Adrenal gland (tissue), 12 donors: Measurements from ENCODE around the gene COL5A1. TPM values are rescaled to one million over a fixed set of nuclear protein-coding genes. Genes with fewer than 3 reads are reported as not detected.

Experiments used
- DNase-seq, 7 donors: peaks; one replicate each; pipeline ENCODE4 v3.0.0-alpha.2; 2019 to 2020
- H3K27ac ChIP-seq, 5 donors: fragments of 200-600 bp; sonication (generic) in 4 of 5; 1 replicate in 3 of 5; 2 replicates in 2 of 5; pipeline versions ENCODE4 v1.5.1 to v1.8.0; 2016 to 2020; ENCODE audit warnings: mild to moderate bottlenecking in 1 of 5
- H3K27me3 ChIP-seq: fragments of 200-600 bp; 2 replicates; pipeline ENCODE4 v1.8.0; 2021
- H3K36me3 ChIP-seq, 2 donors: fragments of 200-600 bp; replicated peaks in 1 of 2; 1 replicate in 1 of 2; 2 replicates in 1 of 2; pipeline versions ENCODE4 v1.5.1 to v1.8.0; 2018 to 2022
- H3K4me1 ChIP-seq, 2 donors: fragments of 200-600 bp; replicated peaks in 1 of 2; 1 replicate in 1 of 2; 2 replicates in 1 of 2; pipeline versions ENCODE4 v1.5.1 to v1.8.0; 2018 to 2021
- H3K4me3 ChIP-seq, 4 donors: fragments of 200-600 bp; sonication (generic) in 3 of 4; one replicate each; pipeline ENCODE4 v1.5.1; 2016 to 2018
- H3K9me3 ChIP-seq, 3 donors: fragments of 200-600 bp; sonication (generic) in 1 of 3; replicated peaks in 1 of 3; 1 replicate in 2 of 3; 2 replicates in 1 of 3; pipeline versions ENCODE4 v1.5.1 to v1.8.0; 2016 to 2021
- POLR2A ChIP-seq, 2 donors: fragments of 450-650 bp; IDR thresholded peaks; one replicate each; pipeline ENCODE4 v1.6.1; 2017; ENCODE audit warnings: antibody characterized with exemption in 2 of 2, mild to moderate bottlenecking in 2 of 2, moderate library complexity in 1 of 2
- WGBS, 4 donors: extraction: QIAGEN DNeasy Blood & Tissue Kit in 2 of 4; methylation state at CpG; one replicate each; pipeline versions ENCODE4 v1.1.5 to v1.1.7; 2013 to 2017; 5-methylcytosine and 5-hydroxymethylcytosine counted together
- intact Hi-C, 2 donors: fragments of 100-400 bp; cut with DNase I; formaldehyde crosslinking; loops; one replicate each; pipeline versions ENCODE4 v1.14.1 to v1.15.0; 2022 to 2023
- polyA plus RNA-seq, 3 donors: library from polyadenylated mRNA; stranded (reverse); fragments of 200-250 nt in 2 of 3; fragments of 350-450 nt in 1 of 3; fragmentation: Illumina TruSeq in 1 of 3; extraction: RNeasy Lipid Tissue Mini Kit (QIAGEN cat#74804) in 1 of 3; gene quantifications; one replicate each; pipeline ENCODE4 v1.2.3, GENCODE V29; 2013 to 2014
- total RNA-seq, 9 donors: library from RNA; depleted of rRNA in 4 of 9; stranded (reverse); fragments of >200 nt in 4 of 9; fragments of 120-200 nt in 1 of 9; fragmentation: NEBNext Ultra II Directional in 1 of 9; extraction: Animal tissue kit (Norgen Biotek cat#: 25700) in 1 of 9; gene quantifications; one replicate each; pipeline versions ENCODE4 v1.1.0 to v1.2.4, GENCODE V29; 2013 to 2023
- TF ChIP-seq, protein P1 (sequence below), 6 experiments: fragments of 450-650 bp in 4 of 6; fragments of 200-600 bp in 2 of 6; sonication (generic) in 1 of 6; IDR thresholded peaks; 1 replicate in 5 of 6; 2 replicates in 1 of 6; pipeline versions ENCODE4 v1.5.1 to v1.8.0; 2016 to 2021; ENCODE audit warnings: antibody characterized with exemption in 6 of 6, mild to moderate bottlenecking in 2 of 6, moderate library complexity in 1 of 6
- donor health status: healthy with polysubstance abuse.
- donor health status: Bipolar disorder and iron deficiency.
- donor health status: DM: yes; HTN: yes; CAD: no.
- donor health status: DM: no; HTN: no; CAD: no.
- donor health status: DM: no; HTN: no; CAD: no.
- donor health status: DM: yes; HTN: yes; CAD: no.

The COL5A1 gene
- total and polyA plus RNA-seq, 12 donors = 3.5 to 45.5 (median 29.3) TPM

DNA sequence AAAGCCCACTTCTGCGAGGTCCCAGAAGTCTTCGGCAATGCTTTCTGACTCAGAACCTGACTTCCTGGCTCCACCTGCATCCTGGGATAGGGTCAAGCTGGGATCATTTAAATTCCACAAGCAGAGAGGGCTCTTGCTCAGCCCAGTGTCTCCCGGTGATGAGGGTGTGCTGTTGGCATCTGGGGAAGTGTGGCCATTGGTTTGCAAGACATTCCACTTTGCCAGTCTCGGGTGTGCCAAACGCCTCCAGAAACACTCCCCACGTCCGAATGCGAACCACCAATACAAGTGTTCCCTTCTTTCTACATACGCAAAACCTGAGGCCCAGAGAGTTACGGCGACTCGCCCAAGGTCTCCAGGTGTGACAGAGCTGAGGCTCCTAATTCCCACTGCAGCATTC, 195.9 kb downstream of the COL5A1 start:
- 92 to 98% (median 93%) methylated on average over 10 to 12 of the region's 12 CpGs for WGBS, 4 donors
- H3K27ac ChIP-seq = no peak overlapping the region
- no peaks in the 10 kb centered on the region for H3K9me3 ChIP-seq
- no peaks in the 10 kb centered on the region for H3K27me3 ChIP-seq
- no peaks in the 10 kb centered on the region for H3K4me1 ChIP-seq
- intact Hi-C loops = no loop called here
- H3K4me3 ChIP-seq = no peak overlapping the region
- TF ChIP-seq, protein P1, sequence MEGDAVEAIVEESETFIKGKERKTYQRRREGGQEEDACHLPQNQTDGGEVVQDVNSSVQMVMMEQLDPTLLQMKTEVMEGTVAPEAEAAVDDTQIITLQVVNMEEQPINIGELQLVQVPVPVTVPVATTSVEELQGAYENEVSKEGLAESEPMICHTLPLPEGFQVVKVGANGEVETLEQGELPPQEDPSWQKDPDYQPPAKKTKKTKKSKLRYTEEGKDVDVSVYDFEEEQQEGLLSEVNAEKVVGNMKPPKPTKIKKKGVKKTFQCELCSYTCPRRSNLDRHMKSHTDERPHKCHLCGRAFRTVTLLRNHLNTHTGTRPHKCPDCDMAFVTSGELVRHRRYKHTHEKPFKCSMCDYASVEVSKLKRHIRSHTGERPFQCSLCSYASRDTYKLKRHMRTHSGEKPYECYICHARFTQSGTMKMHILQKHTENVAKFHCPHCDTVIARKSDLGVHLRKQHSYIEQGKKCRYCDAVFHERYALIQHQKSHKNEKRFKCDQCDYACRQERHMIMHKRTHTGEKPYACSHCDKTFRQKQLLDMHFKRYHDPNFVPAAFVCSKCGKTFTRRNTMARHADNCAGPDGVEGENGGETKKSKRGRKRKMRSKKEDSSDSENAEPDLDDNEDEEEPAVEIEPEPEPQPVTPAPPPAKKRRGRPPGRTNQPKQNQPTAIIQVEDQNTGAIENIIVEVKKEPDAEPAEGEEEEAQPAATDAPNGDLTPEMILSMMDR (IDR thresholded peaks at IDR 0.05) = no peak
- TF ChIP-seq POLR2A (IDR thresholded peaks at IDR 0.05) = no peak
- peaks cover 0 to 5% of the 10 kb centered on the region in 2 donors for H3K36me3 ChIP-seq
- no peak for DNase-seq

DNA sequence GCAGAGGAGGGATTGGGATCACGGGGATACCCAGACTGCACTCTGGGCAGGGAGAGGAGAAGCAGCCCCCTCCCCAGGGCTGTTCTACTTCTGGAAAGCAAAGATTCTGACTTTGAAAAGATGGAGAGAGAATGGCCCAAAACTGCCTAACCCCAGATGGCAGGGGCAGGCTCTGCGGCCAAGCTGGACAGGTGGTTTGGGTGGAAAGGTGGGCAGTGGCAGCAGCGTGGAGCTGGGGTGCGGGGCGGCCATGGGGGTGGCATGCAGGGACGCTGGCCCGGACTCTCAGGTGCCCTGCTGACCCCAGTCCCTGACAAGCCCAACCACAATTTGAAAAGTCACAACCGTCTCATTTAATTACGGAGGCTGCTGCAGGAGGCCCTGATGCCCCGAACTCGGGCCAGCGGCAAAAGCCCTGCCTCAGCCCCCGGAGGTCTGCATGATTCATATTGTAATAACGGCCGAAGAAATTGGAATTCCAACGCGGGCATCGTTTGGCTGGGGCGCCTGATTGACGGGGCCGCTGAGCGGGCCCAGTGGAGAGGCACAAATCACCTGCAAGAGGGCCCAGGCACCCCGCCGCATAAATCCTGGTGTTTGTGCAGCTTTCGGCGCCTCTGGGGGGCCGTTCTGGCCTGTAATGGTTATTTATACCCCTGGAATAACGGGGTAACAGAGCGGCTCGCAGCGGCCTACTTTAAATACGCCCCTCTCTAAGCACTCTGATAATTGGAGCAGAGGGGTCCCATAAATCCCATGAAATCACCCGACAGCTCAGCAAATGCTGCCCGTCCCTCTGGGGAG, 197.2 kb downstream of the COL5A1 start:
- 81 to 88% (median 85%) methylated on average over 30 to 34 of the region's 34 CpGs for WGBS, 4 donors
- no peak for DNase-seq
- TF ChIP-seq, protein P1 (IDR thresholded peaks at IDR 0.05) = no peak
- no peak for TF ChIP-seq POLR2A (IDR thresholded peaks at IDR 0.05)
- intact Hi-C loops = no loop called here
- H3K4me3 ChIP-seq = no peak overlapping the region
- no peak overlapping the region for H3K27ac ChIP-seq
- no peaks in the 10 kb centered on the region for H3K27me3 ChIP-seq
- peaks cover 0 to 5% of the 10 kb centered on the region in 2 donors for H3K36me3 ChIP-seq
- no peaks in the 10 kb centered on the region for H3K9me3 ChIP-seq
- no peaks in the 10 kb centered on the region for H3K4me1 ChIP-seq

DNA sequence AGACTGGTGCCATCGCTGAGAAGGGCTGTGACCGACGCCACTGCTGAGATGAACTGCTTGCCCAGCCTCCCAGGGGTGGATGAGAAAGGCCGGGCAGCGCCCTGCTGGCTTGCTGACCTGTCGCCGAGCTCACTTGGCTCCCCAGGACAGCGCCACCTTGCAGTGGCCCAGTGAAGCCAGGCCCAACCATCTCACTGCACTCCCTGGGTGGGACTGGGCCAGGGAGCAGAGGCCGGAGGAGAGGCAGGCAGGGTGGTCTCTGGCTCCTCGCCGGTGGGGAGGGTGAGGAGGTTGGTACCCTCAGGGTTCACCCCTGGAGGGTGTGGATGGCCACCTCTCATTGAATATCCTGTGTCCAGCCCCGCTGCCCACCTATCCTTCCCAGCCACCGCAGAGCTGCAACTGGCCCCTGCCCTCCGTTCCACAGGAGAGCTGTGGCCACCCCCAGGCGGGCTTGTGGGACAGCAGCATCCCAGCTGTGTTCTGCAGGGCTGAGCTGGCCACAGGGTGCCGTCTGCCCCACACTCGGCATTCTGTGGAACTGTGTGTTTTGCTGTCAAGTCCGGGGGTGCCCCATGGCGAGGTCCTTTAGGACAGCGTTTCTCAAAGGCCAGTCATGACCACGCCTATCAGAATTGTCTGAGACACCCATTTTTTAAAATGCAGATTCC, 198.0 kb downstream of the COL5A1 start:
- Histone ChIP-seq H3K27ac (no peak overlapping the region), H3K27me3 (no peaks in the 10 kb centered on the region), H3K9me3 (no peaks in the 10 kb centered on the region), H3K4me3 (no peak overlapping the region), H3K4me1 (no peaks in the 10 kb centered on the region), H3K36me3 (peaks cover 0 to 5% of the 10 kb centered on the region in 2 donors)
- intact Hi-C loops = no loop called here
- no peak for DNase-seq
- TF ChIP-seq, protein P1 (IDR thresholded peaks at IDR 0.05) = no peak
- TF ChIP-seq POLR2A (IDR thresholded peaks at IDR 0.05) = no peak
- WGBS, 4 donors = 89 to 95% (median 91%) methylated on average over 8 to 21 of the region's 21 CpGs

DNA sequence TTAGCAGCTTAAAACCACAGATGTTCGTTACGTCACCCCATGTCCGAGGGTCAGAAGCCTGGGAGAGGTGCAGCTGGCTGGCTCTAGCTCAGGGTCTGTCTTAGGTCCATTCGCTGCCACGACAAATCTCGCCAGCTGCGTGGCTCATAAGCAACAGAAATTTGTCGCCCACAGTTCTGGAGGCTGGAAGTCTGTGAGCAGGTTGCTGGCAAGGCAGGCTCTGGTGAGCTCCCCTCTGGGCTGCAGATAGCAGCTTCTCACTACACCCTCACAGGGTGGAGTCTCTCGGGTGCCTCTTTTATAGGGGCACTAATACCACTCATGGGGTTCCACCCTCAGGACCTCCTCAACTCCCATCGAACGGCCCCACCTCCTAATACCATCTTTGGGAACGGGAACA, 198.9 kb downstream of the COL5A1 start:
- Histone ChIP-seq H3K4me3 (no peak overlapping the region), H3K27ac (no peak overlapping the region), H3K4me1 (no peaks in the 10 kb centered on the region), H3K36me3 (peaks cover 0 to 5% of the 10 kb centered on the region in 2 donors), H3K9me3 (no peaks in the 10 kb centered on the region), H3K27me3 (no peaks in the 10 kb centered on the region)
- 91 to 95% (median 93%) methylated on average over 9 to 12 of the region's 12 CpGs for WGBS, 4 donors
- no peak for TF ChIP-seq POLR2A (IDR thresholded peaks at IDR 0.05)
- TF ChIP-seq, protein P1 (IDR thresholded peaks at IDR 0.05) = no peak
- intact Hi-C loops = no loop called here
- DNase-seq = no peak
